Stimulated activated memory B cell treated with anti-CD40 and anti-IgM and Interleukin-4, amounts not matched to agents 10 μg/mL and 1 μg/mL and 100 μg/mL, for 72 hours (primary cell): ENCODE measurements around the gene MATCAP1.

Source experiments
- ATAC-seq: fragments of 150-1000 bp; cut with Tn5 transposase; 2 replicates; pipeline ENCODE4 v1.10.0; 2021
- H3K27ac Mint-ChIP-seq: one replicate; pipeline ENCODE4 v1.8.0; 2022; ENCODE audit warnings: mild to moderate bottlenecking, mixed read lengths
- H3K27me3 Mint-ChIP-seq: one replicate; pipeline ENCODE4 v1.8.0; 2022; ENCODE audit warnings: mixed read lengths
- H3K36me3 Mint-ChIP-seq: one replicate; pipeline ENCODE4 v1.8.0; 2022; ENCODE audit warnings: mixed read lengths
- H3K4me1 Mint-ChIP-seq: one replicate; pipeline ENCODE4 v1.8.0; 2022; ENCODE audit warnings: mixed read lengths
- H3K4me3 Mint-ChIP-seq: one replicate; pipeline ENCODE4 v1.8.0; 2022; ENCODE audit warnings: mild to moderate bottlenecking, moderate library complexity, mixed read lengths
- H3K9me3 Mint-ChIP-seq: one replicate; pipeline ENCODE4 v1.8.0; 2022; ENCODE audit warnings: mixed read lengths

MATCAP1 gene

GRCh38 chr16:67173808-67174705 lies 9.7 kb downstream of the MATCAP1 start:
- H3K27ac Mint-ChIP-seq = peak overlapping the region; percentile 65
- H3K4me3 Mint-ChIP-seq = peak overlapping the region; percentile 79
- ATAC-seq = peak; percentile 76

DNA sequence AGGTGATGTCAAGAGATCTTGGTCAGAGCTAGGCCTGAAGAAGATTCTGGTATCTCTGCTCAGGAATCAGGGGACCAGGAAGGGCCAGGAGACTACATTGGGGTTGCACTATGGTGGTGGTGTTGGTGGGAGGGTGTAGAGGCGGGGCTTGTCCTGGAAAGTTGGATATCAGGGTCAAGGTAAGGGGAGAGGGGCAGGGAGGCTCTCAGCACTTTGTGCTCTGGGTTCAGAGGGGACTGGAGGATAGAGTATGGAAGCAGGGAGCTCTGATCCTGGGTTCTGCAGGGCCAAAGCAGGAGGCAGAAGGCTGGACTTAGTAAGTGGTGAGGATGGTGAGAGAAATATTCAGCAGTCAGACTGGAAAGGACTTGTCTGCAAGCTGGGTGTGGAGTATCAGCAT lies 10.4 kb downstream of the MATCAP1 start:
- peak overlapping the region; percentile 65 for H3K27ac Mint-ChIP-seq
- no peaks in the 10 kb centered on the region for H3K9me3 Mint-ChIP-seq
- no peaks in the 10 kb centered on the region for H3K36me3 Mint-ChIP-seq
- peaks cover 87% of the 10 kb centered on the region for H3K27me3 Mint-ChIP-seq
- H3K4me1 Mint-ChIP-seq = peaks cover 37% of the 10 kb centered on the region
- ATAC-seq = no peak
- peak overlapping the region; percentile 79 for H3K4me3 Mint-ChIP-seq

More at GRCh38 chr16:67173808-67174705, 9.7 kb downstream of the MATCAP1 start:
- Mint-ChIP-seq H3K27me3 (peaks cover 87% of the 10 kb centered on the region), H3K36me3 (no peaks in the 10 kb centered on the region), H3K4me1 (peaks cover 38% of the 10 kb centered on the region), H3K9me3 (no peaks in the 10 kb centered on the region)

DNA sequence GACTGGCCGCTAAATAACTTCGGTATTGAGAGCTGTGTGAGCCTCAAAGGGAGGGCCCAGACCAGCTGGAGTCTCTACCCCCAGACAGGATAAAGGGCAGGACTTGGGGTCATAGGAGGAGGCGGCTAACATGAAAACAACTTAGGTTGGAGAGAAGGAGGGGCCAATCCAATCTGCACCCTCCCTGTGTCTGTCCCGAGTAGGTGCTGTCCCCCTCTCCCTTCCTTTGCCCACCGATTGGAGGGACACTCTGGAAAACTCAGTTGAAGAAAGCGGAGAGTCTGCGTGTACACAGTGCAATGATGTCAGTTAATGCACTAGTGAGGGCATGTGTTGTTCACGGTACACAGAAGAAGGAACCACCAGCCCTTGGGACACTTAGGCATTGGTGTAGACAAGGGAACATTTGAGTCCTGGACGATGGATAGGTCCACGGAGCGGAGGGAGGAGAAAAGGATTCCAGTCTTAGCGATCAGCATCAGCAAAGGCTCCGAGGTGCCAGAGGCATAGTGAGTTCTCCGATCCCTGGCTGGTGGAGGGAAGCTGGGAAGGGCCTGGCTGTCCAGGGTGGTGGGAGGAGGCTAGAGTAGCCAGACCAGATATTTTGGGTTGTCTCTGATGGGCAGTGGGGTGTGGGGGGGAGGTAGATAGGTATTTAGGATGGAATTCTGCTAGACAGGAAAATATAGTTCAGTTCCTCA lies 12.7 kb downstream of the MATCAP1 start:
- peaks cover 88% of the 10 kb centered on the region for H3K27me3 Mint-ChIP-seq
- H3K4me3 Mint-ChIP-seq = peak overlapping the region; percentile 48
- no peak for ATAC-seq
- no peaks in the 10 kb centered on the region for H3K36me3 Mint-ChIP-seq
- H3K4me1 Mint-ChIP-seq = peaks cover 41% of the 10 kb centered on the region
- H3K27ac Mint-ChIP-seq = no peak overlapping the region
- no peaks in the 10 kb centered on the region for H3K9me3 Mint-ChIP-seq

- Mint-ChIP-seq H3K27me3 (peaks cover 88% of the 10 kb centered on the region), H3K4me3 (peak within 1 kb of the TSS; percentile 76), H3K27ac (no peak within 1 kb of the TSS), H3K9me3 (no peaks in the 10 kb centered on the region), H3K36me3 (no peaks in the 10 kb centered on the region), H3K4me1 (peaks cover 45% of the 10 kb centered on the region)
- peak; percentile 26 for ATAC-seq
Measured at GRCh38 chr16:67170168-67170948, 13.4 kb downstream of the MATCAP1 start, which contains the start of gene NOL3. TSS of gene NOL3 (plus strand) at chr16:67170538.

DNA sequence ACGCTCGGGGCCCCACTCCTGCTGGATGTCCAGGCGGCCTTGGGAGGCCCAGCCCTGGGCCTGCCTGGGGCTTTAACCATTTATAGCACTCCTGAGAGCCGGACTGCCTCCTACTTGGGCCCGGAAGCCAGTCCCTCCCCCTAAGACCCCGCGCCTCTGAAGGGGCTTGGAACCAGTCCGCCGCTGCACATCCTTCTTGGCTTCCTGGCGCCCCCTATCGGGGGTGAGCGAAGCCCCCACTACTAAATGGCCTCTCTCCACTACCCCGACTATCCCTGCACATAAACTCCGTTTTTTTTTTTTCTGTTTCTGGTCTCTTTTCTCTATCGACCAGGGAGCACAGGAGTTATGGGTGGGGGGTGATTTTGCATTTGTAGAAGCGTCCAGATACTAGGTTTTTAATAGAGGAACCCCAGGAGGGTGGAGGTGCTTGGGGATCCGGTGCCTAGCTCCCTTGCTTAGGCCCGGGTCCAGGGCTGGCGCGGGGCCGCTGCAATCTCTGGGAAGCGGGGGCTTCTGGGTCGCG lies 14.1 kb downstream of the MATCAP1 start:
- ATAC-seq = no peak
- H3K27me3 Mint-ChIP-seq = peaks cover 95% of the 10 kb centered on the region
- peaks cover 51% of the 10 kb centered on the region for H3K4me1 Mint-ChIP-seq
- no peaks in the 10 kb centered on the region for H3K9me3 Mint-ChIP-seq
- H3K4me3 Mint-ChIP-seq = peak overlapping the region; percentile 76
- H3K36me3 Mint-ChIP-seq = no peaks in the 10 kb centered on the region
- no peak overlapping the region for H3K27ac Mint-ChIP-seq

GRCh38 chr16:67169011-67169451 lies 14.7 kb downstream of the MATCAP1 start:
- ATAC-seq = no peak
- no peaks in the 10 kb centered on the region for H3K9me3 Mint-ChIP-seq
- peaks cover 51% of the 10 kb centered on the region for H3K4me1 Mint-ChIP-seq
- no peak overlapping the region for H3K4me3 Mint-ChIP-seq
- no peaks in the 10 kb centered on the region for H3K36me3 Mint-ChIP-seq
- peaks cover 99% of the 10 kb centered on the region for H3K27me3 Mint-ChIP-seq
- H3K27ac Mint-ChIP-seq = no peak overlapping the region

GRCh38 chr16:67167588-67167987 lies 16.2 kb downstream of the MATCAP1 start:
- Mint-ChIP-seq H3K36me3 (no peaks in the 10 kb centered on the region), H3K27ac (no peak overlapping the region), H3K4me3 (no peak overlapping the region), H3K9me3 (no peaks in the 10 kb centered on the region), H3K27me3 (peaks cover 91% of the 10 kb centered on the region), H3K4me1 (peaks cover 45% of the 10 kb centered on the region)
- no peak for ATAC-seq

GRCh38 chr16:67166598-67167168 lies 17.1 kb downstream of the MATCAP1 start:
- no peak overlapping the region for H3K4me3 Mint-ChIP-seq
- H3K4me1 Mint-ChIP-seq = peaks cover 45% of the 10 kb centered on the region
- no peaks in the 10 kb centered on the region for H3K9me3 Mint-ChIP-seq
- no peak overlapping the region for H3K27ac Mint-ChIP-seq
- ATAC-seq = no peak
- H3K36me3 Mint-ChIP-seq = no peaks in the 10 kb centered on the region
- H3K27me3 Mint-ChIP-seq = peaks cover 91% of the 10 kb centered on the region

DNA sequence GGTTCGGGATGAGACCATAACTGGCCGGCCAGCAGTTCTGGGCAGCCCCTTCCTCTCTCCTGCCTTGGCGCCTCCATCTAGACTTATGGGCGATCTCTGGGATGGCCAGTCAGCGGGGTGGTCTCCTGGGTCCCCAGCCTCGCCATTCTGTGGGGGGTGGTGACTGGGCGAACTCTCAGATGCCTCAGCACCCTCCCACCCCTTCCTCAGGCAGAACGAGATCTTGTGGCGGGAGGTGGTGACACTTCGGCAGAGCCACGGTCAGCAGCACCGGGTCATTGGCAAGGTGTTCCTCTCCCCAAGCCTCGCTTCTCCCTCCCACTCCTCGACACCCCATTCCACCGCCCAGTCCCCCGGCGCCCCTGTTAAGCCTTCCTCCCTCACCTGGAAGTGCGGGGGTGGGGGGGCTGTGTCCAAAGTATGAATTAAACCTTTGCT lies 17.6 kb downstream of the MATCAP1 start:
- Mint-ChIP-seq H3K27me3 (peaks cover 91% of the 10 kb centered on the region), H3K4me3 (no peak overlapping the region), H3K27ac (no peak overlapping the region), H3K36me3 (no peaks in the 10 kb centered on the region), H3K4me1 (peaks cover 46% of the 10 kb centered on the region), H3K9me3 (no peaks in the 10 kb centered on the region)
- ATAC-seq = no peak

- Mint-ChIP-seq H3K9me3 (no peaks in the 10 kb centered on the region), H3K27ac (no peak overlapping the region), H3K4me1 (peaks cover 54% of the 10 kb centered on the region), H3K4me3 (no peak overlapping the region), H3K27me3 (peaks cover 90% of the 10 kb centered on the region), H3K36me3 (no peaks in the 10 kb centered on the region)
- ATAC-seq = no peak
Measured at GRCh38 chr16:67165121-67166078, 18.4 kb downstream of the MATCAP1 start.

DNA sequence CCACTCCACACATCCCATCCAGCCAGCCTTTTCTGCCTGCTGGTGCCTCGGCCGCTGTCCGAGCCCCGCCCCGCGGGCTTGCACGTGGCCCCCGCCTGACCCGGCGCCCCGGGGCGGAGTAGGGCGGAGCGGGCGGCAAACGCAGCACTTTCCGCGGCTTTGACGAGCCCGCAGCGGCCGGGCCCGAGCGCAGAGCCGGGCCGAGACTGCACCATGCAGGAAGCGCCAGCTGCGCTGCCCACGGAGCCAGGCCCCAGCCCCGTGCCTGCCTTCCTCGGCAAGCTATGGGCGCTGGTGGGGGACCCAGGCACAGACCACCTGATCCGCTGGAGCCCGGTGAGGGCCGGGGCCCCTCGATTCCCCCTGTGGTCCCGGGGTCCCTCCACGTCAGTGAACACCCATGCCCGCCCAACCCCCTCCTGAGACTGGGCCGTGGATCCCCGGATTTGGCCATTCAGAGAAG lies 19.1 kb downstream of the MATCAP1 start, which contains the start of gene HSF4:
Gene HSF4, plus strand, starts transcription at position 147 of the 463 bp plus-strand sequence. Its CDS starts 67 bp downstream, at position 214.
- Mint-ChIP-seq H3K4me3 (peak within 1 kb of the TSS; percentile 41), H3K36me3 (no peaks in the 10 kb centered on the region), H3K4me1 (peaks cover 52% of the 10 kb centered on the region), H3K27me3 (peaks cover 82% of the 10 kb centered on the region), H3K27ac (no peak within 1 kb of the TSS), H3K9me3 (no peaks in the 10 kb centered on the region)
- ATAC-seq = no peak

GRCh38 chr16:67163999-67164558 lies 19.7 kb downstream of the MATCAP1 start:
- ATAC-seq = no peak
- peaks cover 77% of the 10 kb centered on the region for H3K27me3 Mint-ChIP-seq
- no peaks in the 10 kb centered on the region for H3K9me3 Mint-ChIP-seq
- no peaks in the 10 kb centered on the region for H3K36me3 Mint-ChIP-seq
- H3K4me3 Mint-ChIP-seq = peak overlapping the region; percentile 41
- peaks cover 49% of the 10 kb centered on the region for H3K4me1 Mint-ChIP-seq
- H3K27ac Mint-ChIP-seq = no peak overlapping the region
